GM21529 (cell line): ENCODE data around the gene NRXN3.

Experiments used
- ATAC-seq: cut with Tn5 transposase; IDR thresholded peaks from one replicate; pipeline ENCODE4 v1.9.1; 2021; ENCODE audit not compliant: unreplicated experiment

Gene NRXN3

GRCh38 chr14:79426103-79426755 lies 1256.1 kb downstream of the NRXN3 start:
- ATAC-seq = no peak

- no peak for ATAC-seq
Measured at GRCh38 chr14:79432640-79433039, 1262.5 kb downstream of the NRXN3 start.

DNA sequence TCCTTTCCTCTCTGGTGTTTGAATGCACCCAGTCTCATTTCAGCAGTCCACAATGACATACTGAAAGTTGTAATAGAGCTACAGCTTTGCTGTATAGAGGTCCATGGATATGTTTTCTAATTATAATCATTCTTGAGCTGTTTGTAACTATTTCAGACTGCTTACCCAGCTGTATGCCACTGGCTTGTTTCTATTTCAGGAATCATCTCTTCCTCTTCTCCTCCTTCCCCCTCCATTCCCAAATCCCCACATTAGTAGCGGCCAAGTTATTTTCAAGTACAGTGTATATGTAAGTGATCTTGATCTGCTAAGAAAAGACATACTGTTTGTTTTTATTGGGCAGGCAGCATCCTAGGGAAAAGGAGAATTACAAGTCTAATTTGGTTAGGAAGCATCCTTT lies 1266.2 kb downstream of the NRXN3 start:
- no peak for ATAC-seq

GRCh38 chr14:79437951-79438350 lies 1267.8 kb downstream of the NRXN3 start:
- no peak for ATAC-seq

GRCh38 chr14:79438696-79439342 lies 1268.6 kb downstream of the NRXN3 start:
- ATAC-seq = no peak

GRCh38 chr14:79442786-79443185 lies 1272.6 kb downstream of the NRXN3 start:
- no peak for ATAC-seq

- ATAC-seq = no peak
Measured at GRCh38 chr14:79443602-79444001, 1273.4 kb downstream of the NRXN3 start.

DNA sequence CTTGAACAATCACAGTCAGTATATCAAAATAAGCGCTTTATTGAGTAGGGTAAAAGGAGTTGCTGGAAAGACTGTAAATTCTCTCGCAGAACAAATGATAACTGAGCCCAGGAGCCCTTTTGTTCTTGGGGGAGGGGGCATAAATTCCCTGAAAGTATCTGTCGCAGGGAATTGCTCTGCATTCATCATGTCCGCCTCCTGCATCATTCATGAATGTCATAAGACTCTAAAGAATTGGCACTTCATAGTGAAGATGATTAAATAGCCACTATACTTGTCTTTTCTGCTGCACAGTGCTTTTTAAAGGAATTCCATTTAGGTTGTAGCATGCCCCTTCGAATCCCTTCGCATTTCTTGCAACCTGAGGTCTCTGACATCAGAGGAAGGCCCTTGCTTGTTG lies 1278.8 kb downstream of the NRXN3 start:
- ATAC-seq = no peak

DNA sequence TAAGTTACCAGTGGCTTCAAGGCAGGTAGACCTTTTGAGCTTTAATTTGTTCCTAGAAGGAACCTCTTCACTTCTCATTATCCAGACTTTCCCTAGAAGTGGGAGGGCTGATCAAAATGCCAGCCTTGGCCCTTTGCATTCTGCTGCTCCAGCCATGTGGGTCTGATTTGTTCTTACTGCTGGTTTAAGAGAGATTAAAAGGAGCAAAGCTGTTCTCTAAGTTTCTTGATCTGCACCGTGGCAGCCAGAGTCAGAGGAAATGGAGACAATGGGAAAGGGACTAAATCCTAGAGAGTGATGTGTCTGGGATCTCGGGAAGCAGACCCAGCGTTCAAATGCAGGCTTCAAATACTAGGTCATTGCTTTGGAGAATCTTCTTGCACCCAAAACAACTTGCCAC lies 1281.4 kb downstream of the NRXN3 start:
- no peak for ATAC-seq

DNA sequence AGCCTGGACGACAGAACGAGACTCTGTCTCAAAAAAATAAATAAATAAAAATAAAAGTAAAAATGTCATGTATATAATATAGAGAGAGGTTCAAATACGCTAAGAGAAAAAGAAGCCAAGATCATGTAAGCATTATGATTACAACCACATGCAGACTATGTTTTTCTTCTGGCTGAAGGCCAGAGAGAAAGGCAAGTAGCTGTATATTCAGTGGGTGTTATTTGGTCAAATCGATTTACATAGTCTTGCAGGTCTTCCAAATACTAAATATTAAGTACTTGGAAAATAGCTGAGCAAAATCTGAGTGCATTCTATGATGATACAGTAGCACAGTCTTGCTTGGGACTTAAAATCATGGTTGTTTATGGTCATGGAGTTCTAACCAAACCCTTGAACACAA lies 1283.1 kb downstream of the NRXN3 start:
- ATAC-seq = no peak

- no peak for ATAC-seq
Measured at GRCh38 chr14:79464468-79464867, 1294.3 kb downstream of the NRXN3 start.

- ATAC-seq = no peak
Measured at GRCh38 chr14:79465651-79466050, 1295.5 kb downstream of the NRXN3 start.

GRCh38 chr14:79466938-79467527 lies 1296.9 kb downstream of the NRXN3 start:
- no peak for ATAC-seq

GRCh38 chr14:79467835-79468234 lies 1297.7 kb downstream of the NRXN3 start:
- ATAC-seq = no peak

DNA sequence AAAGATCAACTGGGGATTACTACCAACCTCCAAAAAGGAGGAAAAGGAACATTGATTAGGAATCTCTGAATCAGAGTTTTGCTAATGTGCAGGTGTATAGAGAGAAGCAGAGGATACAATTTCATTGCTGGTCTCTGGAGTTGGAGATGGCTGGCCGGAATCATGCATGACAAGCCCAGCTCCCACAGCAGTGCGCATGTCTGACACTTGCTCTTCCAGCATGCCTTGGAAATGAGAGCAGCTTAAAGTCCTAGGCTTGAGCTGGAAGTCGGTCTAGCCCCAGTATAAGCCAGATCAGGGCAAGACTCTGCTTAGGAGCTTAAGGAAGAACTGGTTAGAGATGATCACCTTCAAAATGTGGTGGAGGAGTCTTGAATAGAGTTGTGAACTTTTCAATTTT lies 1298.3 kb downstream of the NRXN3 start:
- no peak for ATAC-seq

DNA sequence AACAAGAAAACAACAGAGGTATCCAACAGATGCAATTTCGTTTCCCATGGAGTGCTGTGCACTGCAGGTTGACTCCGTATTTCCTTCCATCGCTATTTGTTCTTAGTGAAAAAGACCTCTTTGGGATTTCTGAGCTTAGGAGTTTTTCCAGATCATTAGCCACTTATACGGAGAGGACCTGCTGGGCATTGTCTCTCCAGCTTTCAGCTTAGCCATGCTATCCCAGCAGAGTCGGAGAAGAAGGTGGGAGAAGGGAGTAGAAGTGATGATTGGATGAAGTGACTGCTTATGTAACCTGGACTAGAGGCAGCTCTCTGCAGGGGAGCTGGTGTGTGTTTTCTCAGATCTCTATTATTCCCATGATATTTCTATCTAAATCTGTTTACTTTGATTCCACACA lies 1303.5 kb downstream of the NRXN3 start:
- ATAC-seq = no peak

- no peak for ATAC-seq
Measured at GRCh38 chr14:79475887-79476532, 1305.8 kb downstream of the NRXN3 start.

DNA sequence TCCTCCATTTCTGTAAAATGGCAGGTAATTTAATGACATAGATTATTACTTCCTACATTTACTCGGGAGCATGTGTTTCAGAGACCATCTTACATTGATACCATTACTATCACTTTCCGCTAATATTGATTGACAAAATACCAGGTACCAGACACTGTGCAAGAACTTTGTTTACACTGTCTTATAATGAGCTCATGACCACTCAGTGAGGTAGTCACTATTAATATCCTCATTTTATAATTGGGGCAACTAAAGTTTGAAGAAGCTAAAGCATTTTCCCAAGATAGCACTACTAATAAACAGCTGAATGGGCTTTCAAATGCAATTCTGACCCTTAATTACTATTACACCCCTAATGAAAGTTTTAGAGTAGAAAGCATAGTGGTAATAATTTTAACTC lies 1306.4 kb downstream of the NRXN3 start:
- ATAC-seq = no peak

- no peak for ATAC-seq
Measured at GRCh38 chr14:79480212-79480611, 1310.0 kb downstream of the NRXN3 start.

GRCh38 chr14:79482825-79483224 lies 1312.7 kb downstream of the NRXN3 start:
- ATAC-seq = no peak

- no peak for ATAC-seq
Measured at GRCh38 chr14:79483477-79484388, 1313.6 kb downstream of the NRXN3 start.
